SK-N-SH (cell line): ENCODE results near the gene NHS.

ENCODE experiments used
- CHD2 ChIP-seq: fragments of 150-350 bp; IDR thresholded peaks from 2 replicates; pipeline ENCODE4 v1.6.1; 2018; ENCODE audit warnings: low read length; ENCODE audit not compliant: partially characterized antibody
- EZH2phosphoT487 ChIP-seq: fragments of 200-600 bp; sonication (generic); IDR thresholded peaks from 2 replicates; pipeline ENCODE4 v1.6.1; 2017; ENCODE audit warnings: low read depth, mixed run types, mild to moderate bottlenecking, antibody characterized with exemption, moderate library complexity, borderline replicate concordance
- FOXM1 ChIP-seq: IDR thresholded peaks from 2 replicates; pipeline ENCODE4 v1.4.0; 2012; ENCODE audit warnings: low read depth, mild to moderate bottlenecking
- MXI1 ChIP-seq: IDR thresholded peaks from 2 replicates; pipeline ENCODE4 v1.6.1; 2012; ENCODE audit warnings: mild to moderate bottlenecking, low read depth, low read length, improper control_type of control experiment
- POLR2AphosphoS5 ChIP-seq: IDR thresholded peaks from 2 replicates; pipeline ENCODE4 v1.6.1; 2012; ENCODE audit warnings: low read depth, low read length
- RCOR1 ChIP-seq: fragments of 150-350 bp; IDR thresholded peaks from 2 replicates; pipeline ENCODE4 v1.6.1; 2017; ENCODE audit warnings: antibody characterized with exemption, low read length
- SIN3A ChIP-seq: IDR thresholded peaks from 2 replicates; pipeline ENCODE4 v1.6.1; 2012; ENCODE audit warnings: low read depth, mild to moderate bottlenecking, low read length, moderate library complexity, borderline replicate concordance
- TAF1 ChIP-seq: IDR thresholded peaks from 2 replicates; pipeline ENCODE4 v1.6.1; 2012; ENCODE audit warnings: low read depth, mild to moderate bottlenecking, low read length, moderate library complexity, borderline replicate concordance
- YY1 ChIP-seq: IDR thresholded peaks from 2 replicates; pipeline ENCODE4 v1.4.0; 2012; ENCODE audit warnings: low read depth, mild to moderate bottlenecking
- TF ChIP-seq, protein P1 (sequence below): IDR thresholded peaks from 2 replicates; pipeline ENCODE4; 2012
- TF ChIP-seq, protein P2 (sequence below): fragments of 200-600 bp; sonication (generic); IDR thresholded peaks from 2 replicates; pipeline ENCODE4 v1.6.1; 2017; ENCODE audit warnings: antibody characterized with exemption, mild to moderate bottlenecking, moderate library complexity
- TF ChIP-seq, protein P3 (sequence below): IDR thresholded peaks from 2 replicates; pipeline ENCODE4 v1.4.0; 2012; ENCODE audit warnings: low read depth, borderline replicate concordance

DNA sequence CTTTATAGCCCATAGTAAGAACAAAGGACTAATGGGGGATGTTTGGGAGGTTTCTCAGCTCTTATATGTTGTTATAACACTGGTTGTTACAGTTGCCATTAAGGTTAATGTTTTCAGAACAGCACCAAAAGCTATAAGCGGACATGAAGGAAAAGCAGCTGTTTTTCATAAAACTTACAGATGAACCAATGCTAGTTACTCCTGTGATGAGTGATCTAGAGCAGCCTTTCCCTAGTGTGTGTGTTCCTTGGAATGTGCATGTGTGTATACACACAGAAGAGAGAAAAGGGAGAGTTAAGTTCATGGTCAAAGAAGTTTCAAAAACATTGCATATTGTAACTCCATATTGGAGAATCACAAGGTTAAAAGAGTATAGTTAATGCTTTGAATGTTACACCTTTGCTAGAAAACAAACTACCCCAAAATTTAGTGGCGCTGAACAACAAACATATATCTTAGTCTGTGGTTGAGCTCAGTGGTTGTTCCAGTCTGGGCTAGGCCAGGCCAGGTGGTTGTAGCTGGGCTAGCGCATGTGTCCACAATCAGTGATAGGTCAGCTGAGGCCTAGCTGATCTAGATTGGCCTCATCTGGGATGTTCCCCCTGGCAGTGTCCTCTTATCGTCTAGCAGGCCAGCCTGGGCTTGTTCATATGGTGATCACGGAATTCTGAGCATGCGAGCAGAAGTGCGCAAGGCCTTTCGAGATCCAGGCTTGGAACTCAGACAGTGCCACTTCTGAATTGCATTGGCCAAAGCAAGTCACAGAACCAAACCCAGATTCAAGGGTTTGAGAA, 151.0 kb downstream of the NHS start:
- TF ChIP-seq YY1 (no peak), FOXM1 (no peak), CHD2 (no peak), MXI1 (no peak), SIN3A (no peak), RCOR1 (no peak), POLR2AphosphoS5 (no peak), EZH2phosphoT487 (no peak), TAF1 (no peak)
- TF ChIP-seq, protein P1, sequence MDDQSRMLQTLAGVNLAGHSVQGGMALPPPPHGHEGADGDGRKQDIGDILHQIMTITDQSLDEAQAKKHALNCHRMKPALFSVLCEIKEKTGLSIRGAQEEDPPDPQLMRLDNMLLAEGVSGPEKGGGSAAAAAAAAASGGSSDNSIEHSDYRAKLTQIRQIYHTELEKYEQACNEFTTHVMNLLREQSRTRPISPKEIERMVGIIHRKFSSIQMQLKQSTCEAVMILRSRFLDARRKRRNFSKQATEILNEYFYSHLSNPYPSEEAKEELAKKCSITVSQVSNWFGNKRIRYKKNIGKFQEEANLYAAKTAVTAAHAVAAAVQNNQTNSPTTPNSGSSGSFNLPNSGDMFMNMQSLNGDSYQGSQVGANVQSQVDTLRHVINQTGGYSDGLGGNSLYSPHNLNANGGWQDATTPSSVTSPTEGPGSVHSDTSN, result no peak
- TF ChIP-seq, protein P2, sequence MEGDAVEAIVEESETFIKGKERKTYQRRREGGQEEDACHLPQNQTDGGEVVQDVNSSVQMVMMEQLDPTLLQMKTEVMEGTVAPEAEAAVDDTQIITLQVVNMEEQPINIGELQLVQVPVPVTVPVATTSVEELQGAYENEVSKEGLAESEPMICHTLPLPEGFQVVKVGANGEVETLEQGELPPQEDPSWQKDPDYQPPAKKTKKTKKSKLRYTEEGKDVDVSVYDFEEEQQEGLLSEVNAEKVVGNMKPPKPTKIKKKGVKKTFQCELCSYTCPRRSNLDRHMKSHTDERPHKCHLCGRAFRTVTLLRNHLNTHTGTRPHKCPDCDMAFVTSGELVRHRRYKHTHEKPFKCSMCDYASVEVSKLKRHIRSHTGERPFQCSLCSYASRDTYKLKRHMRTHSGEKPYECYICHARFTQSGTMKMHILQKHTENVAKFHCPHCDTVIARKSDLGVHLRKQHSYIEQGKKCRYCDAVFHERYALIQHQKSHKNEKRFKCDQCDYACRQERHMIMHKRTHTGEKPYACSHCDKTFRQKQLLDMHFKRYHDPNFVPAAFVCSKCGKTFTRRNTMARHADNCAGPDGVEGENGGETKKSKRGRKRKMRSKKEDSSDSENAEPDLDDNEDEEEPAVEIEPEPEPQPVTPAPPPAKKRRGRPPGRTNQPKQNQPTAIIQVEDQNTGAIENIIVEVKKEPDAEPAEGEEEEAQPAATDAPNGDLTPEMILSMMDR, result no peak
- TF ChIP-seq, protein P3, sequence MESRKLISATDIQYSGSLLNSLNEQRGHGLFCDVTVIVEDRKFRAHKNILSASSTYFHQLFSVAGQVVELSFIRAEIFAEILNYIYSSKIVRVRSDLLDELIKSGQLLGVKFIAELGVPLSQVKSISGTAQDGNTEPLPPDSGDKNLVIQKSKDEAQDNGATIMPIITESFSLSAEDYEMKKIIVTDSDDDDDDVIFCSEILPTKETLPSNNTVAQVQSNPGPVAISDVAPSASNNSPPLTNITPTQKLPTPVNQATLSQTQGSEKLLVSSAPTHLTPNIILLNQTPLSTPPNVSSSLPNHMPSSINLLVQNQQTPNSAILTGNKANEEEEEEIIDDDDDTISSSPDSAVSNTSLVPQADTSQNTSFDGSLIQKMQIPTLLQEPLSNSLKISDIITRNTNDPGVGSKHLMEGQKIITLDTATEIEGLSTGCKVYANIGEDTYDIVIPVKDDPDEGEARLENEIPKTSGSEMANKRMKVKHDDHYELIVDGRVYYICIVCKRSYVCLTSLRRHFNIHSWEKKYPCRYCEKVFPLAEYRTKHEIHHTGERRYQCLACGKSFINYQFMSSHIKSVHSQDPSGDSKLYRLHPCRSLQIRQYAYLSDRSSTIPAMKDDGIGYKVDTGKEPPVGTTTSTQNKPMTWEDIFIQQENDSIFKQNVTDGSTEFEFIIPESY, result no peak
